Testis (tissue), 2 donors: ENCODE results near the gene BUB1.
"Not testable (repeated sequence)": the region's sequence is repeated elsewhere in the genome, so short reads cannot be mapped to it uniquely, and the experiment has no call there.

Experiments
- CTCF ChIP-seq, 3 experiments: fragments of 450-650 bp in 2 of 3; fragments of 200-600 bp in 1 of 3; sonication (generic) in 1 of 3; IDR thresholded peaks; one replicate each; pipeline ENCODE4 v1.5.1; 2016 to 2019; ENCODE audit warnings: antibody characterized with exemption in 3 of 3, mild to moderate bottlenecking in 2 of 3, moderate library complexity in 1 of 3
- POLR2A ChIP-seq: fragments of 450-650 bp; IDR thresholded peaks from one replicate; pipeline ENCODE4 v1.6.1; 2017; ENCODE audit warnings: antibody characterized with exemption, mild to moderate bottlenecking, moderate library complexity

- TF ChIP-seq CTCF (IDR thresholded peaks at IDR 0.05); POLR2A: not testable (repeated sequence)
Observed at GRCh38 chr2:110603917-110604591, 73.8 kb downstream of the BUB1 start.
